Sigmoid colon (tissue), 4 donors: ENCODE measurements around the gene MSANTD2.

Source experiments
- EP300 ChIP-seq, 4 donors: sonication (generic); formaldehyde crosslinking; IDR thresholded peaks; one replicate each; pipeline ENCODE4 v1.6.1; 2017; ENCODE audit warnings: antibody characterized with exemption in 4 of 4
- POLR2A ChIP-seq, 2 donors: fragments of 450-650 bp; IDR thresholded peaks; one replicate each; pipeline ENCODE4 v1.6.1; 2016; ENCODE audit warnings: antibody characterized with exemption in 2 of 2, mild to moderate bottlenecking in 2 of 2, moderate library complexity in 2 of 2
- POLR2AphosphoS5 ChIP-seq, 4 donors: sonication (generic); formaldehyde crosslinking; IDR thresholded peaks; one replicate each; pipeline ENCODE4 v1.6.1; 2017; ENCODE audit warnings: antibody characterized with exemption in 4 of 4
- TF ChIP-seq, protein P1 (sequence below), 4 experiments: fragments of 450-650 bp in 3 of 4; fragments of 200-600 bp in 1 of 4; IDR thresholded peaks; one replicate each; pipeline ENCODE4 v1.5.1; 2016 to 2019; ENCODE audit warnings: antibody characterized with exemption in 4 of 4, mild to moderate bottlenecking in 3 of 4, moderate library complexity in 2 of 4

DNA sequence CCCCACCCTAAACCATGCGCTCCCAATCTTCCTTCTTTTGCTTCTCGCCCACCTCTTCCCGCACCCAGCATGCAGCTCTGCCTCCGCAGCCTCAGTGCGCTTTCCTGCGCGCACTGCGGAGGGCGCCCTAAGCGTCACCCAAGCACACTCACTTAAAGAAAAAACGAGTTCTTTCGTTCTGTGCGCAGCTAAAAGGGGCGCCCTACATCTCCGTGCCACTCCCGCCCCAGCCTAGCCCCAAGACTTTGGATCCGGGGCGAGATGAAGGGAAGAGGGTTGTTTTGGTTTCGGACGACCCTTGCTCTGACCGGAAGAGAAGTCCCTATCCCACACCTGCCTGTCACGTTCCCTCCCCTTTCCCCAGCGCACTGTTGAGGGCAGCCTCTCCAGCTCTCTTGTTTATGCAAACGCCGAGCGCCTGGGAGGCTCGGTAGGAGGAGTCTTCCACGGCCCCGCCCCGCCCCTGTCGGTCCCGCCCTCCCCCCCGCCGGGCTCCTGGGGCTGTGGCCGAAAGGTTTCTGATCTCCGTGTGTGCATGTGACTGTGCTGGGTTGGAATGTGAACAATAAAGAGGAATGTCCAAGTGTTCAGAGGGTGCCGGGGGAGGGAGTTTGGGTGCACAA is 53.5 kb downstream of the MSANTD2 start:
- TF ChIP-seq, protein P1, sequence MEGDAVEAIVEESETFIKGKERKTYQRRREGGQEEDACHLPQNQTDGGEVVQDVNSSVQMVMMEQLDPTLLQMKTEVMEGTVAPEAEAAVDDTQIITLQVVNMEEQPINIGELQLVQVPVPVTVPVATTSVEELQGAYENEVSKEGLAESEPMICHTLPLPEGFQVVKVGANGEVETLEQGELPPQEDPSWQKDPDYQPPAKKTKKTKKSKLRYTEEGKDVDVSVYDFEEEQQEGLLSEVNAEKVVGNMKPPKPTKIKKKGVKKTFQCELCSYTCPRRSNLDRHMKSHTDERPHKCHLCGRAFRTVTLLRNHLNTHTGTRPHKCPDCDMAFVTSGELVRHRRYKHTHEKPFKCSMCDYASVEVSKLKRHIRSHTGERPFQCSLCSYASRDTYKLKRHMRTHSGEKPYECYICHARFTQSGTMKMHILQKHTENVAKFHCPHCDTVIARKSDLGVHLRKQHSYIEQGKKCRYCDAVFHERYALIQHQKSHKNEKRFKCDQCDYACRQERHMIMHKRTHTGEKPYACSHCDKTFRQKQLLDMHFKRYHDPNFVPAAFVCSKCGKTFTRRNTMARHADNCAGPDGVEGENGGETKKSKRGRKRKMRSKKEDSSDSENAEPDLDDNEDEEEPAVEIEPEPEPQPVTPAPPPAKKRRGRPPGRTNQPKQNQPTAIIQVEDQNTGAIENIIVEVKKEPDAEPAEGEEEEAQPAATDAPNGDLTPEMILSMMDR (IDR thresholded peaks at IDR 0.05) = peak in 1 of 4 experiments; percentile 21
- TF ChIP-seq POLR2A (IDR thresholded peaks at IDR 0.05) = peak in 1 of 2 donors; percentile 64
- peak in 3 of 4 donors; percentile 45 to 75 (median 54) for TF ChIP-seq POLR2AphosphoS5 (IDR thresholded peaks at IDR 0.05)
- no peak for TF ChIP-seq EP300 (IDR thresholded peaks at IDR 0.05)
